ENCODE data around the gene METTL16. TPM values are rescaled to one million over a fixed set of nuclear protein-coding genes. Genes with fewer than 3 reads are reported as not detected.

Gene METTL16
- total and polyA plus RNA-seq, 2 of the 8 experiments (the other 6 are each of a cell fraction or from before 2014, with no cell fraction given): 22.8 to 59.4 TPM

DNA sequence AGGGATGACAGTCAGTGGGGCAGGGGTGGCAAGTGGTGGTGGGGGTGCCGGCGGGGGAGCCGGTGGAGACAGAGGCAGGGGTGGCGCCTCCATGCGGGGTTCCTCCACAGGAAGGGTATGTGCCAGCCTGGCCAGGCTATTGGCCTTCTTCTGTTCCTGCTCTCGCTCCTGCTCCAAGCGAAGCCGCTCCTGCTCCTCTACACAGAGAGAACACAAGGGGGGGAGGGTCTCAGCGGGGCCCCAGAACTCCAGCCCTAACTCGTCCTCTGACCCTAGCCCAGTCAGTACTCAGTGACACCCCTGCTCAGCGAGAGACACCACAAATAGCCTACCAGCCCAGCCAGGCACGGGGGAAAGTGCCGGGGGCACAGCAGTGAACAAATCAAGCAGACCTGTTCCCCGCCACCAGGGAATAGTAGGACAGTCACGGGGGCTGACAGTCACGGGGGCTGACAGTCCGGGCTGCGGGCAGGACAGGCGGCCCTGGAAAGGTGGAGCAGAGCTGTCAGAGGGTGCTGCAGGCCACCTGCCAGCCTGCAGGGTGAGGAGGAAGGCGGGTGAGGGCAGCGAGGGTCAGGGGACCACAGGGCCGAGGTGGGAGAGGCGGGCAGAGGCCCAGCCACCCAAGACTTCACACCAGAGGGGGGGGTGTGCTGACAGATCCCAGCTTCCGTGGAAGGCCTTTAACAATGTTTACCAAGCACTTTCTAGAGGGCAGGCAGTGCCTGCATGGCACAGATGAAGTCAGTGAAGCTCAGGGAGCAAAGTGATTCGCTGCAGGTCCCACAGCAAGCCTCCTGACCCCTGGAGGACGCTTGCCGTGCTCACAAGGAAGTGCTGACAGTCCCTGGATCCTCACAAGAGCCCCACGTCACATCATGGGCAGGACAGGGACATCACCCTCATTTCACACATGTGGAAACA lies 116.2 kb downstream of the METTL16 start:
- Histone ChIP-seq H3K4me1 (replicated peaks in 1 of 4; ENCODE audit: control insufficient read depth in 3 of 4, insufficient read depth in 4 of 4, low read length in 3 of 4) (peaks cover 15 to 46% (median 32%) of the 10 kb centered on the region in 4 experiments), H2BK12ac (ENCODE audit: low read depth, low read length) (peak overlapping the region; percentile 87; the same call in 1 of the 2 replicates), H3K23ac (ENCODE audit: insufficient read length) (no peak overlapping the region), H3K79me1 (ENCODE audit: low read depth, low read length) (peaks cover 30% of the 10 kb centered on the region), H4K5ac (ENCODE audit: insufficient read length, low read depth, low read length) (no peak overlapping the region), H3K23me2 (ENCODE audit: low read depth, low read length) (peaks cover 25% of the 10 kb centered on the region), H3K36me3 (ENCODE audit: control insufficient read depth in 2 of 4, insufficient read depth in 4 of 4, low read length in 3 of 4) (no peaks in the 10 kb centered on the region), H3K9ac (replicated peaks in 1 of 4; ENCODE audit: extremely low read depth in 1 of 4, low read depth in 3 of 4, low read length in 3 of 4) (no peak overlapping the region), H4K8ac (ENCODE audit: extremely low read depth, insufficient read depth, low read length) (peak overlapping the region; percentile 60), H2BK5ac (ENCODE audit: low read depth, low read length) (peak overlapping the region; percentile 12), H3K4ac (replicated peaks; ENCODE audit: insufficient read length, low read depth, low read length) (no peak overlapping the region), H3K4me3 (ENCODE audit: extremely low read depth in 1 of 4, insufficient read depth in 2 of 4, low read depth in 3 of 4, low read length in 4 of 4) (peak overlapping the region in 3 of 4 experiments; percentile 43 to 96 (median 48); a peak in 4 of 8 replicates), H2BK120ac (replicated peaks; ENCODE audit: low read depth, low read length) (no peak overlapping the region), H3K79me2 (ENCODE audit: control insufficient read depth in 1 of 2, insufficient read depth in 2 of 2, low read length in 2 of 2) (peaks cover 0 to 54% of the 10 kb centered on the region in 2 experiments; a peak in 2 of 4 replicates), H4K20me1 (replicated peaks in 1 of 2; ENCODE audit: control insufficient read depth in 1 of 2, insufficient read depth in 2 of 2, low read length in 2 of 2) (peaks cover 9 to 18% of the 10 kb centered on the region in 2 experiments), H3K56ac (replicated peaks; ENCODE audit: insufficient read length, low read depth, low read length) (no peak overlapping the region), H3K4me2 (ENCODE audit: insufficient read depth in 1 of 2, low read depth in 2 of 2, low read length in 2 of 2) (peak overlapping the region; percentile 75 to 94), H3K18ac (ENCODE audit: extremely low read depth, low read length) (no peak overlapping the region; the same call in 1 of the 2 replicates), H2BK20ac (ENCODE audit: low read length) (0 out of 2 replicates have a peak overlapping the region, but pooled peaks have one; percentile 55), H3K14ac (ENCODE audit: insufficient read length) (no peak overlapping the region), H2AK5ac (ENCODE audit: low read depth, low read length) (no peak overlapping the region), H3K27ac (ENCODE audit: low read depth, low read length) (no peak overlapping the region), H2AFZ (ENCODE audit: low read length) (no peak overlapping the region), H3K27me3 (replicated peaks in 1 of 4; ENCODE audit: control insufficient read depth in 3 of 4, extremely low read depth in 1 of 4, insufficient read depth in 3 of 4, low read length in 3 of 4) (no peaks in the 10 kb centered on the region), H4K91ac (replicated peaks; ENCODE audit: insufficient read length, low read length) (peak overlapping the region; percentile 66), H3K9me3 (ENCODE audit: insufficient read depth in 2 of 2, low read depth in 1 of 2, low read length in 1 of 2) (no peaks in the 10 kb centered on the region), H2BK15ac (ENCODE audit: low read length) (peak overlapping the region; percentile 53; the same call in 1 of the 2 replicates)
- ChIA-PET POLR2A (ENCODE audit: partially characterized antibody) (interaction anchor here (0.9 to 1.3 kb wide), 3 partner anchors 15 to 57 kb away, joined by 3 to 4 read pairs (median 3); no protein-coding TSS in a partner anchor), CTCF (ENCODE audit: partially characterized antibody) (interaction anchor here (1.3 to 1.8 kb wide), 3 partner anchors 13 to 21 kb away, joined by 3 to 9 read pairs (median 6); no protein-coding TSS in a partner anchor)
- DNase-seq (ENCODE audit: low read depth in 1 of 2, low spot score in 2 of 2) (no peak), FAIRE-seq (no peak)
- WGBS, 2 experiments (ENCODE audit: extremely low coverage in 1 of 2, insufficient coverage in 1 of 2, insufficient read length in 1 of 2, insufficient replicate concordance in 2 of 2, low coverage in 1 of 2, low lambda C conversion rate in 2 of 2, missing lambda C conversion rate in 1 of 2): 76% methylated on average over 23 of the region's 28 CpGs; no CpG with 5 or more reads in 1 of the 2 experiments
- no peak for TF ChIP-seq MAFK (IDR thresholded peaks at IDR 0.05; ENCODE audit: low read depth, low read length)
- TF ChIP-seq SIX5 (IDR thresholded peaks at IDR 0.05; ENCODE audit: low read depth, low read length): no peak
- no peak for TF ChIP-seq BACH1 (IDR thresholded peaks at IDR 0.05; ENCODE audit: low read length)
- no peak for TF ChIP-seq TEAD4 (IDR thresholded peaks at IDR 0.05; ENCODE audit: low read depth, low read length)
- no peak for TF ChIP-seq CEBPB (IDR thresholded peaks at IDR 0.05; ENCODE audit: low read depth, low read length)
- TF ChIP-seq SP4 (IDR thresholded peaks at IDR 0.05; ENCODE audit: low read length): no peak
- no peak for TF ChIP-seq EZH2 (IDR thresholded peaks at IDR 0.05; ENCODE audit: low read depth, low read length, severe bottlenecking)
